Measurements from ENCODE around the gene EVC. TPM values are rescaled to one million over a fixed set of nuclear protein-coding genes. Genes with fewer than 3 reads are reported as not detected.

The EVC gene
- total and polyA plus RNA-seq, 2 experiments from 2014 or later: 4.8 to 8.6 TPM

DNA sequence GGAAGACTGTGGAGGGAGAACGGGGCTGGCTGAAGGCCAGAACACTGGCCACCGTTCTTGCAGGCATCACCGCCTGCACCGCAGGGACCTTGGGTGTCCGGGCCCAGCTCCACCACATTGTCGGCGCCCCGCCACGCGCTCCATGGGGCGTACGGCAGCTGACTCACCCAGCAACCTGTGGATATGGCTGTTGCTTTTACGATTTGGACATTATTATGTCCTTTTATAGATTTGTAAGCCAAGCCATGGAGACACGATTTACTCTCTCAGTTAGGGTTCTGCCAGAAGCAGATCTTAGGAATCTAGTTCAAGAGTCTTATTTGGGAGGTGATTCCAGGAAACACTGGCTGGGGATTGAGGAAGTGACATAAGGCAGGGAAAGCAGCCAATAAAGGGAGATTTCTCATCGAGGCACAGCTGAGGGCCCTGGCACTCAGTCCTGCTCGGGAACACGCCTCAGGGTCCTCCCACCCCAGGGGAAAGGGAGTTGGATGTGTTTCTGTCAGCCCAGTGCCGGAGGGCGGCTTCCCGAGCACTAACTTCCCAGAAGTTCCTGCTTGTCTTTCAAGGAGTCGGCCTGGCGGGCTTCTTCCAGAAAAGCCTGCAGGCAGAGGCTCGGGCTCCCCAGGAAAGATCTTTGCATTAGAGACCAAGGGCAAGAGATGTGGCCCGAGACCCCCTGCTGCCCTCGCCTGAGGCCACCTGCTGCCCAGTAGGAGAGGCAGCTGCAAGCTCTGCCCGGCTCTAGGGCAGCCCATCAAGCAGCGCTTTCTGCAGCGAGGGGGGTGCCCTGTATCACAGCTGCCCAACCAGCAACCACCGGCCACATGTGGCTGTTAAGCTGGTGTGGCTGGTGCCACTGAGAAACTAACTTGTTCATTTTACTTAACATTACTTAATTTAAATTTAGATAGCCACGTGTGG, 129.0 kb downstream of the EVC start:
- no peak overlapping the region for H3K4me3 ChIP-seq
- no peak for DNase-seq (ENCODE audit: low spot score)
- H2AFZ ChIP-seq: no peak overlapping the region
- WGBS (ENCODE audit: low lambda C conversion rate, missing lambda C conversion rate): 91% methylated on average over 29 of the region's 30 CpGs
- TF ChIP-seq EZH2phosphoT487 (IDR thresholded peaks at IDR 0.05; ENCODE audit: low read depth, severe bottlenecking, unreplicated experiment) (no peak), EZH2 (IDR thresholded peaks at IDR 0.05; ENCODE audit: borderline replicate concordance) (no peak)
- TF ChIP-seq, protein P1, sequence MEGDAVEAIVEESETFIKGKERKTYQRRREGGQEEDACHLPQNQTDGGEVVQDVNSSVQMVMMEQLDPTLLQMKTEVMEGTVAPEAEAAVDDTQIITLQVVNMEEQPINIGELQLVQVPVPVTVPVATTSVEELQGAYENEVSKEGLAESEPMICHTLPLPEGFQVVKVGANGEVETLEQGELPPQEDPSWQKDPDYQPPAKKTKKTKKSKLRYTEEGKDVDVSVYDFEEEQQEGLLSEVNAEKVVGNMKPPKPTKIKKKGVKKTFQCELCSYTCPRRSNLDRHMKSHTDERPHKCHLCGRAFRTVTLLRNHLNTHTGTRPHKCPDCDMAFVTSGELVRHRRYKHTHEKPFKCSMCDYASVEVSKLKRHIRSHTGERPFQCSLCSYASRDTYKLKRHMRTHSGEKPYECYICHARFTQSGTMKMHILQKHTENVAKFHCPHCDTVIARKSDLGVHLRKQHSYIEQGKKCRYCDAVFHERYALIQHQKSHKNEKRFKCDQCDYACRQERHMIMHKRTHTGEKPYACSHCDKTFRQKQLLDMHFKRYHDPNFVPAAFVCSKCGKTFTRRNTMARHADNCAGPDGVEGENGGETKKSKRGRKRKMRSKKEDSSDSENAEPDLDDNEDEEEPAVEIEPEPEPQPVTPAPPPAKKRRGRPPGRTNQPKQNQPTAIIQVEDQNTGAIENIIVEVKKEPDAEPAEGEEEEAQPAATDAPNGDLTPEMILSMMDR (IDR thresholded peaks at IDR 0.05; ENCODE audit: poor library complexity): no peak
- no peaks in the 10 kb centered on the region for H4K20me1 ChIP-seq (ENCODE audit: insufficient read depth, poor library complexity, severe bottlenecking)
- no peaks in the 10 kb centered on the region for H3K79me2 ChIP-seq
- no peaks in the 10 kb centered on the region for H3K9me3 ChIP-seq (ENCODE audit: low read depth)
- H3K27me3 ChIP-seq: no peaks in the 10 kb centered on the region
- no peak overlapping the region for H3K4me2 ChIP-seq
- no peaks in the 10 kb centered on the region for H3K36me3 ChIP-seq (replicated peaks; ENCODE audit: insufficient read depth, low read depth)
- no peak overlapping the region for H3K27ac ChIP-seq
- peaks cover 7% of the 10 kb centered on the region for H3K4me1 ChIP-seq (ENCODE audit: insufficient read depth)
- H3K9me2 ChIP-seq (replicated peaks; ENCODE audit: insufficient read depth): no peaks in the 10 kb centered on the region

DNA sequence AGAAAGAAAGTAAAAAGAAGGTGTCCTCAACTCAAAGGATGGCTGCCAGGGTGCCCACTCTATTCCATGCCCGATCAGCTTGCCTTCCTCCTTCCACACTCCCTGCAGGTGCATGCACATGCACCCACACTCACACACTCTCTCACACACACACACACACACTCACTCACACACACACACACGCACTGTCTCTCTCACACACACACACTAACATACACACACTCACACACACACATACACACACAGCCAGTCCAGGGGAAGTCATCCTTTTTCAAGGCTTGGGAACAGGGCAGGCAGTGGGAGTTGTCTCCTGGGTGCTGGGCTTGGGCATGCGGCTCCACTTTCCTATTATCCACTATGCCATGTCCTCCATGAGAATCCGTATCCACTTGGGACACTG, 131.5 kb downstream of the EVC start:
- no peaks in the 10 kb centered on the region for H3K9me3 ChIP-seq (ENCODE audit: low read depth)
- no peak for DNase-seq (ENCODE audit: low spot score)
- H3K4me2 ChIP-seq: no peak overlapping the region
- H3K27ac ChIP-seq: no peak overlapping the region
- H4K20me1 ChIP-seq (ENCODE audit: insufficient read depth, poor library complexity, severe bottlenecking): no peaks in the 10 kb centered on the region
- no peaks in the 10 kb centered on the region for H3K79me2 ChIP-seq
- H3K9me2 ChIP-seq (replicated peaks; ENCODE audit: insufficient read depth): no peaks in the 10 kb centered on the region
- no peak overlapping the region for H2AFZ ChIP-seq
- 93% methylated on average over 4 of the region's 4 CpGs for WGBS (ENCODE audit: low lambda C conversion rate, missing lambda C conversion rate)
- H3K4me1 ChIP-seq (ENCODE audit: insufficient read depth): peaks cover 7% of the 10 kb centered on the region
- no peaks in the 10 kb centered on the region for H3K27me3 ChIP-seq
- no peaks in the 10 kb centered on the region for H3K36me3 ChIP-seq (replicated peaks; ENCODE audit: insufficient read depth, low read depth)
- H3K4me3 ChIP-seq: no peak overlapping the region
- TF ChIP-seq, protein P1 (IDR thresholded peaks at IDR 0.05; ENCODE audit: poor library complexity): no peak
- TF ChIP-seq EZH2phosphoT487 (IDR thresholded peaks at IDR 0.05; ENCODE audit: low read depth, severe bottlenecking, unreplicated experiment) (no peak), EZH2 (IDR thresholded peaks at IDR 0.05; ENCODE audit: borderline replicate concordance) (no peak)

DNA sequence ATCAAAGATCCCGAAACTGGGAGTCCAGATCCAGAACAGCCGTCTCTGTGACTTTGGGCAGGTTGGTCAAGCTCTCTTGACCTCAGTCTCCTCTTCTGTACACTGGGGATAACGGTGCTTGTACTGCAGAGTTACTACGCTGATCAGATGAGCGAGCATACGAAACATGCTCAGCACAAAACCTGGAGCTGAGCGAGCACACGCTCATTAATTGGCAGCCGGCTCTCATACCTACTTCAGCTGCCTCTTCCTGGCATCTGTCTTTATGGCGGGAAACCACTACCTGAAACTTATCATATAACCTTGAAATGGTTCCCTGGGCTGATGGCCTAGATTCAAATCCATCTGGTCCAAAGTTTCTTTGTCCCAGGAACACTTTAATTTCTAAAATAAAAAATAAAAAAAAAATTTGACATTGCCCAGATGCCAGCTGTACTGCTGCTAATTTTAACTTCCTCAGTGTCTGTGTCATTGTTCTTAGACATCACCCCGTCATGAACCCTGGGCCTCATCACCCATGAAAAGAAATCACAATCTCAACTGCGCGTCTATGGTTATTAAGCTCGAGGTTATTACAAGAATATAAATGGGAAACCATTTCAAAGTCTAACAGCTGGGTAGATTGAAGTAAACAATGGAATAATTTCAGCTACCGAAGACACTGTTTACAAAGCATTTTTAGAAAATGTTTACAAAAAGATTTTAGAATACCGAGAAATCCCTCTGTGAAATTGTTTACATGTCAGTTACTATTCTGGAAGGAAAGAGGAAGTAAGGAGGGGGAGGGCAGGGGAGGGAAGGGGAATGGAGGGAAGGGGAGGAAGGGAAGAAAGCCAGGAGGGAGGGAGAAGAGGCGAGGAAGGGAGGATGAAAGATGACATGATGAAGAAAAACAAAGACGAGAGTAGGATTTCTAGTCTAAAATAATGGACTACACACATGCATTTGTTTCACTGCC, 132.9 kb downstream of the EVC start:
- Histone ChIP-seq H3K9me2 (replicated peaks; ENCODE audit: insufficient read depth) (no peaks in the 10 kb centered on the region), H3K4me3 (no peak overlapping the region), H3K27ac (peak overlapping the region; percentile 37), H3K79me2 (no peaks in the 10 kb centered on the region), H2AFZ (no peak overlapping the region), H3K4me2 (no peak overlapping the region), H4K20me1 (ENCODE audit: insufficient read depth, poor library complexity, severe bottlenecking) (no peaks in the 10 kb centered on the region), H3K36me3 (replicated peaks; ENCODE audit: insufficient read depth, low read depth) (no peaks in the 10 kb centered on the region), H3K4me1 (ENCODE audit: insufficient read depth) (peaks cover 7% of the 10 kb centered on the region), H3K9me3 (ENCODE audit: low read depth) (no peaks in the 10 kb centered on the region), H3K27me3 (no peaks in the 10 kb centered on the region)
- WGBS (ENCODE audit: low lambda C conversion rate, missing lambda C conversion rate): 74% methylated on average over 17 of the region's 18 CpGs
- no peak for DNase-seq (ENCODE audit: low spot score)
- TF ChIP-seq, protein P1 (IDR thresholded peaks at IDR 0.05; ENCODE audit: poor library complexity): no peak
- TF ChIP-seq EZH2phosphoT487 (IDR thresholded peaks at IDR 0.05; ENCODE audit: low read depth, severe bottlenecking, unreplicated experiment): no peak
- TF ChIP-seq EZH2 (IDR thresholded peaks at IDR 0.05; ENCODE audit: borderline replicate concordance): no peak
